Endothelial cell of umbilical vein (primary cell): ENCODE data around the gene OR9A2. TPM values are rescaled to one million over a fixed set of nuclear protein-coding genes. Genes with fewer than 3 reads are reported as not detected.

Experiments used
- BruUV-seq: library from RNA; stranded (reverse); fragments of 400-500 nt; replicated peaks from 2 replicates; lab custom pipeline; 2021; lab: Mats Ljungman, UMichigan
- CTCF ChIA-PET: fragments of 300-600, 350-600 bp; sonication (Branson Sonifier 250); formaldehyde crosslinking; loops from one replicate; lab custom pipeline; 2021; ENCODE audit warnings: antibody characterized with exemption, inconsistent platforms; lab: Charles Lee
- POLR2A ChIA-PET: fragments of 300-600, 350-600 bp; sonication (Branson Sonifier 250); formaldehyde crosslinking; loops from one replicate; lab custom pipeline; 2021; ENCODE audit warnings: antibody characterized with exemption, inconsistent platforms; lab: Charles Lee
- DNase-seq: peaks from one replicate; pipeline ENCODE4 v3.0.0-alpha.2; 2011; ENCODE audit warnings: low read depth, low spot score
- FAIRE-seq: peaks from 2 replicates; lab custom pipeline; 2011; peaks lifted over from hg19 to GRCh38; lab: Jason Lieb, UNC
- H2AFZ ChIP-seq: 2 replicates; pipeline ENCODE4 v1.6.0; 2012; ENCODE audit warnings: low read depth, low read length, control low read depth, inconsistent platforms
- H3K27ac ChIP-seq: 2 replicates; pipeline ENCODE4 v1.5.1; 2011; ENCODE audit warnings: low read depth, mild to moderate bottlenecking, control low read depth, low read length, moderate library complexity; ENCODE audit not compliant: insufficient read depth
- H3K27me3 ChIP-seq, 2 experiments: 2 replicates each; pipeline versions ENCODE4 v1.6.0 to v1.6.1; 2011; ENCODE audit warnings: low read length in 2 of 2, mixed read lengths in 1 of 2; ENCODE audit not compliant: control insufficient read depth in 2 of 2, insufficient read depth in 2 of 2
- H3K36me3 ChIP-seq, 2 experiments: 2 replicates in 1 of 2; 3 replicates in 1 of 2; pipeline ENCODE4 v1.5.1; 2011; ENCODE audit warnings: low read length in 2 of 2, mild to moderate bottlenecking in 1 of 2, moderate library complexity in 1 of 2; ENCODE audit not compliant: control insufficient read depth in 2 of 2, insufficient read depth in 2 of 2; ENCODE audit errors: extremely low read depth in 1 of 2
- H3K4me1 ChIP-seq: 3 replicates; pipeline ENCODE4 v1.5.1; 2011; ENCODE audit warnings: mild to moderate bottlenecking, low read length; ENCODE audit not compliant: control insufficient read depth, insufficient read depth; ENCODE audit errors: extremely low read depth
- H3K4me2 ChIP-seq: 2 replicates; pipeline ENCODE4 v1.6.1; 2011; ENCODE audit warnings: low read length, control low read depth, mixed read lengths; ENCODE audit not compliant: insufficient read depth
- H3K4me3 ChIP-seq, 3 experiments: fragments of 200-600 bp in 1 of 3; sonication (generic), shearing (Covaris generic) in 1 of 3; replicated peaks in 1 of 3; 2 replicates each; pipeline ENCODE4 v1.5.1; 2011 to 2016; ENCODE audit warnings: control low read depth in 3 of 3, low read length in 3 of 3, mild to moderate bottlenecking in 2 of 3, inconsistent platforms in 1 of 3, low read depth in 1 of 3, moderate library complexity in 1 of 3; ENCODE audit not compliant: insufficient read depth in 1 of 3
- H3K79me2 ChIP-seq: 2 replicates; pipeline ENCODE4 v1.6.0; 2012; ENCODE audit warnings: low read length, inconsistent platforms; ENCODE audit not compliant: control insufficient read depth, insufficient read depth
- H3K9ac ChIP-seq: replicated peaks from 2 replicates; pipeline ENCODE3; 2011; ENCODE audit warnings: low read length, control low read depth; ENCODE audit not compliant: insufficient read depth; ENCODE audit errors: extremely low read depth
- H3K9me1 ChIP-seq: replicated peaks from 3 replicates; pipeline ENCODE4 v1.6.0; 2011; ENCODE audit warnings: mild to moderate bottlenecking, low read length; ENCODE audit not compliant: control insufficient read depth, insufficient read depth; ENCODE audit errors: extremely low read depth
- H3K9me3 ChIP-seq: replicated peaks from 2 replicates; pipeline ENCODE4 v1.5.1; 2012; ENCODE audit warnings: low read length, inconsistent platforms; ENCODE audit not compliant: control insufficient read depth, insufficient read depth
- H4K20me1 ChIP-seq: replicated peaks from 2 replicates; pipeline ENCODE3; 2011; ENCODE audit warnings: mild to moderate bottlenecking, low read length; ENCODE audit not compliant: control insufficient read depth, insufficient read depth; ENCODE audit errors: extremely low read depth
- CTCF ChIP-seq, 2 donors: IDR thresholded peaks; 1 replicate in 1 of 2; 2 replicates in 1 of 2; pipeline ENCODE4 v1.5.1; 2011; ENCODE audit warnings: low read length in 2 of 2, mild to moderate bottlenecking in 2 of 2, moderate library complexity in 2 of 2, control low read depth in 1 of 2, inconsistent platforms in 1 of 2, low read depth in 1 of 2; ENCODE audit not compliant: insufficient read depth in 1 of 2; ENCODE audit errors: extremely low read depth in 1 of 2
- EZH2 ChIP-seq: IDR thresholded peaks from 2 replicates; pipeline ENCODE4 v1.6.1; 2012; ENCODE audit warnings: borderline replicate concordance, low read depth, mild to moderate bottlenecking, moderate library complexity, low read length, inconsistent platforms; ENCODE audit not compliant: severe bottlenecking
- FOS ChIP-seq: IDR thresholded peaks from 2 replicates; pipeline ENCODE4 v1.6.1; 2011; ENCODE audit warnings: mild to moderate bottlenecking, low read length, moderate library complexity, borderline replicate concordance; ENCODE audit not compliant: insufficient read depth
- GATA2 ChIP-seq: IDR thresholded peaks from 2 replicates; pipeline ENCODE4 v1.7.0; 2011; ENCODE audit warnings: low read depth, mild to moderate bottlenecking, moderate library complexity, mixed read lengths, low read length; ENCODE audit not compliant: insufficient read length, insufficient read depth
- JUN ChIP-seq: IDR thresholded peaks from 2 replicates; pipeline ENCODE4 v1.6.1; 2011; ENCODE audit warnings: borderline replicate concordance, low read depth; ENCODE audit not compliant: insufficient read length, insufficient read depth
- MYC ChIP-seq: IDR thresholded peaks from one replicate; pipeline ENCODE4 v1.6.1; 2011; ENCODE audit warnings: mild to moderate bottlenecking, low read depth, low read length
- POLR2A ChIP-seq: IDR thresholded peaks from 2 replicates; pipeline ENCODE4 v1.6.1; 2012; ENCODE audit warnings: low read depth, mild to moderate bottlenecking, control low read depth, low read length
- POLR2AphosphoS5 ChIP-seq: IDR thresholded peaks from 2 replicates; pipeline ENCODE4 v1.6.1; 2012; ENCODE audit warnings: low read depth, mild to moderate bottlenecking, control low read depth, low read length, moderate library complexity; ENCODE audit not compliant: insufficient read depth
- dilution Hi-C: fragments of 300-500 bp; cut with MboI; formaldehyde crosslinking; loops from one replicate; pipeline ENCODE4 v1.15.0; 2019; ENCODE audit warnings: low sequenced_read_pairs; ENCODE audit not compliant: extremely low pct_ligation_motif_present
- intact Hi-C: fragments of 100-400 bp; cut with micrococcal nuclease; formaldehyde crosslinking; loops from one replicate; pipeline ENCODE4 v1.10.0; 2022
- polyA plus RNA-seq, 4 experiments: library from polyadenylated mRNA; depleted of rRNA in 3 of 4; stranded (reverse) in 3 of 4; unstranded in 1 of 4; fragments of >200 nt; gene quantifications; 2 replicates each; pipeline versions ENCODE4 v1.2.1 to v1.2.3, GENCODE V29; 2011 to 2012; ENCODE audit warnings: missing spikeins in 1 of 4
- total RNA-seq: library from RNA; stranded (reverse); gene quantifications from 2 replicates; pipeline ENCODE4 v1.2.3, GENCODE V29; 2021
- TF ChIP-seq, protein P1 (sequence below): IDR thresholded peaks from 2 replicates; pipeline ENCODE4 v1.6.1; 2011; ENCODE audit not compliant: insufficient read depth, insufficient read length

The OR9A2 gene
- total and polyA plus RNA-seq, 2 donors (not counting 3 experiments of a cell fraction or from before 2014, with no cell fraction given), result not detected

DNA sequence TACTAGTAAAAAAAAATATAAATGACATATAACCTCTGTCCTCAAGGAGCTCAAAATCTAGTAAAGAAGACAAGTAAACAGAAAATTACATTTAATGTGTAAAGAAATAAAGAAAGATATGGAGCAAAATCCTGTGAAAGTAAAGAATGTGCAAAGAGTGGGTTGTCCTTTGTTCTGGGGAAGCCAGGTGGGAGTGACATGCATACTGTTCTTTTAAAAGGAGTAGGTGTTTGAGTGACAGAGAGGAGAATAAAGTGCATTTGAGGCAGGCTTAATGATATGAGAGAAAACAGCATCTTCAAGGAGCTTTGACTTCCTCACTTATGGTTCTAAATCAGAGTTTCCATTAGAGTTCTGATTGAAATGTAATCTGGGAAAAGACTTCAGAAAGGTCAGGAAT lies 47.2 kb upstream of the OR9A2 start:
- DNase-seq (no peak), FAIRE-seq (no peak)
- no peak overlapping the region for H3K4me2 ChIP-seq
- no peaks in the 10 kb centered on the region for H3K9me1 ChIP-seq
- no peaks in the 10 kb centered on the region for H3K79me2 ChIP-seq
- no peaks in the 10 kb centered on the region for H3K9me3 ChIP-seq
- no peak overlapping the region for H2AFZ ChIP-seq
- no peaks in the 10 kb centered on the region for H4K20me1 ChIP-seq
- no peak overlapping the region for H3K27ac ChIP-seq
- no TSS peak for BruUV-seq
- dilution Hi-C loops, result no loop called here
- TF ChIP-seq, protein P1, sequence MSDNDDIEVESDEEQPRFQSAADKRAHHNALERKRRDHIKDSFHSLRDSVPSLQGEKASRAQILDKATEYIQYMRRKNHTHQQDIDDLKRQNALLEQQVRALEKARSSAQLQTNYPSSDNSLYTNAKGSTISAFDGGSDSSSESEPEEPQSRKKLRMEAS, result no peak
- TF ChIP-seq GATA2 (no peak), EZH2 (no peak), CTCF (IDR thresholded peaks at IDR 0.05; ENCODE audit: extremely low read depth in 1 of 2, insufficient read depth in 1 of 2, low read depth in 1 of 2, low read length in 2 of 2) (no peak), POLR2AphosphoS5 (no peak), JUN (no peak), POLR2A (no peak), FOS (no peak), MYC (no peak)
- no peaks in the 10 kb centered on the region for H3K4me1 ChIP-seq
- ChIA-PET CTCF (interaction anchor here (0.6 kb wide), 1 partner anchor 103 kb away, joined by 4 read pairs; no protein-coding TSS in a partner anchor), POLR2A (no interaction called here)
- no peaks in the 10 kb centered on the region for H3K36me3 ChIP-seq
- no peaks in the 10 kb centered on the region for H3K27me3 ChIP-seq
- H3K4me3 ChIP-seq, result no peak overlapping the region
- intact Hi-C loops, result no loop called here
- no peak overlapping the region for H3K9ac ChIP-seq
